Stimulated activated memory B cell treated with anti-CD40 and anti-IgM and Interleukin-4, amounts not matched to agents 10 μg/mL and 1 μg/mL and 100 μg/mL, for 72 hours (primary cell): ENCODE measurements around the gene SKAP2.

Experiments
- ATAC-seq: fragments of 150-1000 bp; cut with Tn5 transposase; 2 replicates; pipeline ENCODE4 v1.10.0; 2021
- H3K27ac Mint-ChIP-seq: one replicate; pipeline ENCODE4 v1.8.0; 2022; ENCODE audit warnings: mild to moderate bottlenecking, mixed read lengths
- H3K27me3 Mint-ChIP-seq: one replicate; pipeline ENCODE4 v1.8.0; 2022; ENCODE audit warnings: mixed read lengths
- H3K36me3 Mint-ChIP-seq: one replicate; pipeline ENCODE4 v1.8.0; 2022; ENCODE audit warnings: mixed read lengths
- H3K4me1 Mint-ChIP-seq: one replicate; pipeline ENCODE4 v1.8.0; 2022; ENCODE audit warnings: mixed read lengths
- H3K4me3 Mint-ChIP-seq: one replicate; pipeline ENCODE4 v1.8.0; 2022; ENCODE audit warnings: mild to moderate bottlenecking, moderate library complexity, mixed read lengths
- H3K9me3 Mint-ChIP-seq: one replicate; pipeline ENCODE4 v1.8.0; 2022; ENCODE audit warnings: mixed read lengths

The SKAP2 gene

GRCh38 chr7:26735976-26736600, 128.3 kb downstream of the SKAP2 start:
- Mint-ChIP-seq H3K36me3 (peaks cover 75% of the 10 kb centered on the region), H3K4me3 (no peak overlapping the region), H3K4me1 (peaks cover 10% of the 10 kb centered on the region), H3K9me3 (peaks cover 9% of the 10 kb centered on the region), H3K27me3 (no peaks in the 10 kb centered on the region), H3K27ac (no peak overlapping the region)
- ATAC-seq, result no peak

GRCh38 chr7:26729150-26729775, 135.1 kb downstream of the SKAP2 start:
- no peak overlapping the region for H3K4me3 Mint-ChIP-seq
- H3K36me3 Mint-ChIP-seq, result peaks cover 60% of the 10 kb centered on the region
- H3K27me3 Mint-ChIP-seq, result no peaks in the 10 kb centered on the region
- peak overlapping the region; percentile 54 for H3K27ac Mint-ChIP-seq
- peaks cover 15% of the 10 kb centered on the region for H3K9me3 Mint-ChIP-seq
- ATAC-seq, result no peak
- peaks cover 27% of the 10 kb centered on the region for H3K4me1 Mint-ChIP-seq

- H3K4me1 Mint-ChIP-seq, result peaks cover 22% of the 10 kb centered on the region
- peaks cover 7% of the 10 kb centered on the region for H3K9me3 Mint-ChIP-seq
- ATAC-seq, result no peak
- no peak overlapping the region for H3K27ac Mint-ChIP-seq
- no peaks in the 10 kb centered on the region for H3K27me3 Mint-ChIP-seq
- no peak overlapping the region for H3K4me3 Mint-ChIP-seq
- H3K36me3 Mint-ChIP-seq, result peaks cover 53% of the 10 kb centered on the region
Observed at GRCh38 chr7:26726051-26726450, 138.3 kb downstream of the SKAP2 start.

GRCh38 chr7:26724795-26725194, 139.6 kb downstream of the SKAP2 start:
- no peak overlapping the region for H3K4me3 Mint-ChIP-seq
- ATAC-seq, result no peak
- no peaks in the 10 kb centered on the region for H3K27me3 Mint-ChIP-seq
- H3K36me3 Mint-ChIP-seq, result peaks cover 62% of the 10 kb centered on the region
- H3K9me3 Mint-ChIP-seq, result peaks cover 4% of the 10 kb centered on the region
- no peak overlapping the region for H3K27ac Mint-ChIP-seq
- peaks cover 22% of the 10 kb centered on the region for H3K4me1 Mint-ChIP-seq

GRCh38 chr7:26723129-26723528, 141.3 kb downstream of the SKAP2 start:
- no peak for ATAC-seq
- Mint-ChIP-seq H3K4me3 (no peak overlapping the region), H3K9me3 (no peaks in the 10 kb centered on the region), H3K27me3 (no peaks in the 10 kb centered on the region), H3K27ac (no peak overlapping the region), H3K4me1 (peaks cover 11% of the 10 kb centered on the region), H3K36me3 (peaks cover 57% of the 10 kb centered on the region)

GRCh38 chr7:26721450-26721849, 142.9 kb downstream of the SKAP2 start:
- no peak overlapping the region for H3K4me3 Mint-ChIP-seq
- H3K27ac Mint-ChIP-seq, result no peak overlapping the region
- peaks cover 5% of the 10 kb centered on the region for H3K4me1 Mint-ChIP-seq
- no peaks in the 10 kb centered on the region for H3K9me3 Mint-ChIP-seq
- ATAC-seq, result no peak
- no peaks in the 10 kb centered on the region for H3K27me3 Mint-ChIP-seq
- H3K36me3 Mint-ChIP-seq, result peaks cover 57% of the 10 kb centered on the region

- H3K36me3 Mint-ChIP-seq, result peaks cover 52% of the 10 kb centered on the region
- no peak for ATAC-seq
- H3K27me3 Mint-ChIP-seq, result no peaks in the 10 kb centered on the region
- H3K27ac Mint-ChIP-seq, result no peak overlapping the region
- no peaks in the 10 kb centered on the region for H3K9me3 Mint-ChIP-seq
- H3K4me3 Mint-ChIP-seq, result no peak overlapping the region
- H3K4me1 Mint-ChIP-seq, result peaks cover 2% of the 10 kb centered on the region
Observed at GRCh38 chr7:26718063-26718462, 146.3 kb downstream of the SKAP2 start.

GRCh38 chr7:26714438-26714837, 150.0 kb downstream of the SKAP2 start:
- Mint-ChIP-seq H3K9me3 (no peaks in the 10 kb centered on the region), H3K27me3 (no peaks in the 10 kb centered on the region), H3K36me3 (peaks cover 45% of the 10 kb centered on the region), H3K4me3 (no peak overlapping the region), H3K27ac (no peak overlapping the region), H3K4me1 (peaks cover 9% of the 10 kb centered on the region)
- no peak for ATAC-seq

- no peak overlapping the region for H3K4me3 Mint-ChIP-seq
Observed at GRCh38 chr7:26714006-26714405, 150.4 kb downstream of the SKAP2 start.

GRCh38 chr7:26709210-26709990, 155.0 kb downstream of the SKAP2 start:
- Mint-ChIP-seq H3K27me3 (no peaks in the 10 kb centered on the region), H3K4me1 (peaks cover 15% of the 10 kb centered on the region), H3K4me3 (no peak overlapping the region), H3K9me3 (no peaks in the 10 kb centered on the region), H3K36me3 (peaks cover 30% of the 10 kb centered on the region), H3K27ac (no peak overlapping the region)
- peak; percentile 43 for ATAC-seq

More at GRCh38 chr7:26714006-26714405, 150.4 kb downstream of the SKAP2 start:
- no peak for ATAC-seq
- H3K36me3 Mint-ChIP-seq, result peaks cover 41% of the 10 kb centered on the region
- H3K9me3 Mint-ChIP-seq, result no peaks in the 10 kb centered on the region
- no peaks in the 10 kb centered on the region for H3K27me3 Mint-ChIP-seq
- H3K4me1 Mint-ChIP-seq, result peaks cover 13% of the 10 kb centered on the region
- no peak overlapping the region for H3K27ac Mint-ChIP-seq

- H3K4me3 Mint-ChIP-seq, result no peak overlapping the region
- H3K27ac Mint-ChIP-seq, result no peak overlapping the region
- ATAC-seq, result no peak
- peaks cover 23% of the 10 kb centered on the region for H3K36me3 Mint-ChIP-seq
- peaks cover 15% of the 10 kb centered on the region for H3K4me1 Mint-ChIP-seq
- no peaks in the 10 kb centered on the region for H3K27me3 Mint-ChIP-seq
- no peaks in the 10 kb centered on the region for H3K9me3 Mint-ChIP-seq
Observed at GRCh38 chr7:26705567-26705966, 158.8 kb downstream of the SKAP2 start.

- ATAC-seq, result no peak
- no peak overlapping the region for H3K27ac Mint-ChIP-seq
- peaks cover 17% of the 10 kb centered on the region for H3K36me3 Mint-ChIP-seq
Observed at GRCh38 chr7:26704786-26705185, 159.6 kb downstream of the SKAP2 start.

GRCh38 chr7:26704036-26704435, 160.4 kb downstream of the SKAP2 start:
- Mint-ChIP-seq H3K27ac (no peak overlapping the region), H3K27me3 (no peaks in the 10 kb centered on the region), H3K9me3 (no peaks in the 10 kb centered on the region), H3K4me1 (peaks cover 2% of the 10 kb centered on the region), H3K4me3 (no peak overlapping the region), H3K36me3 (peaks cover 17% of the 10 kb centered on the region)
- no peak for ATAC-seq

More at GRCh38 chr7:26704786-26705185, 159.6 kb downstream of the SKAP2 start:
- Mint-ChIP-seq H3K27me3 (no peaks in the 10 kb centered on the region), H3K9me3 (no peaks in the 10 kb centered on the region), H3K4me1 (peaks cover 10% of the 10 kb centered on the region), H3K4me3 (no peak overlapping the region)

GRCh38 chr7:26700893-26701292, 163.5 kb downstream of the SKAP2 start:
- no peak for ATAC-seq
- H3K9me3 Mint-ChIP-seq, result no peaks in the 10 kb centered on the region
- peaks cover 11% of the 10 kb centered on the region for H3K36me3 Mint-ChIP-seq
- H3K4me1 Mint-ChIP-seq, result no peaks in the 10 kb centered on the region
- no peaks in the 10 kb centered on the region for H3K27me3 Mint-ChIP-seq
- no peak overlapping the region for H3K27ac Mint-ChIP-seq
- H3K4me3 Mint-ChIP-seq, result no peak overlapping the region

- Mint-ChIP-seq H3K9me3 (no peaks in the 10 kb centered on the region), H3K27me3 (no peaks in the 10 kb centered on the region), H3K27ac (no peak overlapping the region), H3K4me1 (no peaks in the 10 kb centered on the region), H3K36me3 (peaks cover 11% of the 10 kb centered on the region), H3K4me3 (no peak overlapping the region)
- ATAC-seq, result no peak
Observed at GRCh38 chr7:26700386-26700785, 164.0 kb downstream of the SKAP2 start.
